Neural cell (in vitro differentiated cells): ENCODE measurements around the gene GOLPH3L. TPM values are rescaled to one million over a fixed set of nuclear protein-coding genes. Genes with fewer than 3 reads are reported as not detected.
"Not testable (repeated sequence)": the region's sequence is repeated elsewhere in the genome, so short reads cannot be mapped to it uniquely, and the experiment has no call there.

Experiments used
- H2AFZ ChIP-seq: fragments of 200-600, 300-800 bp; sonication (generic), shearing (Covaris generic); 2 replicates; pipeline ENCODE4 v1.6.0; 2014; ENCODE audit warnings: low read depth, mild to moderate bottlenecking, antibody characterized with exemption, low read length, moderate library complexity
- H3F3A ChIP-seq: fragments of 200-600 bp; shearing (Covaris generic); 2 replicates; pipeline ENCODE4 v1.6.1; 2016; ENCODE audit warnings: mild to moderate bottlenecking, moderate library complexity, mixed read lengths, antibody characterized with exemption, low read length; ENCODE audit not compliant: insufficient read depth, poor library complexity, severe bottlenecking
- H3K27ac ChIP-seq: fragments of 200-600, 300-800 bp; sonication (generic), shearing (Covaris generic); 2 replicates; pipeline ENCODE4 v1.5.1; 2014; ENCODE audit warnings: mild to moderate bottlenecking, low read length, moderate library complexity
- H3K27me3 ChIP-seq: fragments of 300-800, 200-600 bp; sonication (generic), shearing (Covaris generic); 2 replicates; pipeline ENCODE4 v1.6.0; 2014; ENCODE audit warnings: mild to moderate bottlenecking, low read depth, low read length, moderate library complexity; ENCODE audit not compliant: insufficient read depth
- H3K36me3 ChIP-seq: fragments of 300-800, 200-600 bp; sonication (generic), shearing (Covaris generic); 2 replicates; pipeline ENCODE4 v1.5.1; 2014; ENCODE audit warnings: mild to moderate bottlenecking, antibody characterized with exemption, low read length, moderate library complexity; ENCODE audit not compliant: insufficient read depth
- H3K4me2 ChIP-seq: fragments of 300-800, 200-600 bp; sonication (generic), shearing (Covaris generic); 2 replicates; pipeline ENCODE4 v1.6.0; 2014; ENCODE audit warnings: mild to moderate bottlenecking, low read length
- H3K4me3 ChIP-seq: fragments of 300-800, 200-600 bp; sonication (generic), shearing (Covaris generic); 2 replicates; pipeline ENCODE4 v1.5.1; 2014; ENCODE audit warnings: mild to moderate bottlenecking, low read length, moderate library complexity
- H3K79me2 ChIP-seq: fragments of 200-600 bp; shearing (Covaris generic); replicated peaks from 2 replicates; pipeline ENCODE4 v1.6.0; 2014; ENCODE audit warnings: mild to moderate bottlenecking, low read length, moderate library complexity; ENCODE audit not compliant: insufficient read depth
- H3K9ac ChIP-seq: fragments of 300-800, 200-600 bp; sonication (generic), shearing (Covaris generic); 2 replicates; pipeline ENCODE4 v1.6.1; 2016; ENCODE audit warnings: mild to moderate bottlenecking, low read length, mixed read lengths
- H3K9me2 ChIP-seq: fragments of 200-600 bp; shearing (Covaris generic); 2 replicates; pipeline ENCODE4 v1.6.1; 2016; ENCODE audit warnings: mild to moderate bottlenecking, low read length, mixed read lengths; ENCODE audit not compliant: insufficient read depth
- H3K9me3 ChIP-seq: fragments of 200-600, 300-800 bp; sonication (generic), shearing (Covaris generic); 2 replicates; pipeline ENCODE4 v1.6.1; 2016; ENCODE audit warnings: mild to moderate bottlenecking, mixed run types, low read length, moderate library complexity, mixed read lengths
- H4K20me1 ChIP-seq: fragments of 200-600 bp; shearing (Covaris generic); 2 replicates; pipeline ENCODE4 v1.6.1; 2016; ENCODE audit warnings: mild to moderate bottlenecking, mixed run types; ENCODE audit not compliant: insufficient read depth
- EP300 ChIP-seq: fragments of 450-650 bp; conservative IDR thresholded peaks from 2 replicates; pipeline ENCODE4 v1.6.1; 2014; ENCODE audit warnings: antibody characterized with exemption, mild to moderate bottlenecking, moderate library complexity; ENCODE audit not compliant: poor library complexity, severe bottlenecking
- EZH2 ChIP-seq: fragments of 200-600, 300-800 bp; shearing (Covaris generic), sonication (generic); IDR thresholded peaks from 2 replicates; pipeline ENCODE4 v1.6.1; 2014; ENCODE audit warnings: antibody characterized with exemption, low read length, borderline replicate concordance, mild to moderate bottlenecking; ENCODE audit not compliant: insufficient read depth, poor library complexity, severe bottlenecking
- MXI1 ChIP-seq: fragments of 450-650 bp; conservative IDR thresholded peaks from 2 replicates; pipeline ENCODE4 v1.6.1; 2014; ENCODE audit warnings: antibody characterized with exemption, mild to moderate bottlenecking; ENCODE audit not compliant: poor library complexity, severe bottlenecking
- POLR2AphosphoS5 ChIP-seq: IDR thresholded peaks from 2 replicates; pipeline ENCODE4 v1.6.1; 2012
- RAD21 ChIP-seq: fragments of 450-650 bp; conservative IDR thresholded peaks from 2 replicates; pipeline ENCODE4 v1.6.1; 2014; ENCODE audit warnings: antibody characterized with exemption, mild to moderate bottlenecking, moderate library complexity
- SMC3 ChIP-seq: fragments of 450-650 bp; conservative IDR thresholded peaks from 2 replicates; pipeline ENCODE4 v1.6.1; 2014; ENCODE audit warnings: antibody characterized with exemption, mild to moderate bottlenecking, moderate library complexity; ENCODE audit not compliant: poor library complexity
- TAF1 ChIP-seq: IDR thresholded peaks from 2 replicates; pipeline ENCODE4 v1.6.1; 2012; ENCODE audit warnings: low read depth
- polyA plus RNA-seq: library from polyadenylated mRNA; depleted of rRNA; stranded (reverse); fragments of >200 nt; gene quantifications from 2 replicates; pipeline ENCODE4 v1.2.3, GENCODE V29; 2014
- TF ChIP-seq, protein P1 (sequence below): IDR thresholded peaks from 2 replicates; pipeline ENCODE4 v1.6.1; 2012; ENCODE audit warnings: borderline replicate concordance
- TF ChIP-seq, protein P2 (sequence below): fragments of 450-650 bp; IDR thresholded peaks from 2 replicates; pipeline ENCODE4 v1.5.1; 2014; ENCODE audit warnings: antibody characterized with exemption, mild to moderate bottlenecking, moderate library complexity; ENCODE audit not compliant: poor library complexity, severe bottlenecking

GOLPH3L gene
- polyA plus RNA-seq, 1 donor from 2014 or later: 7.0 TPM

GRCh38 chr1:150628766-150629114, 68.2 kb downstream of the GOLPH3L start:
- H3K36me3 ChIP-seq: no peaks in the 10 kb centered on the region
- H3K27me3 ChIP-seq: no peaks in the 10 kb centered on the region
- no peaks in the 10 kb centered on the region for H3F3A ChIP-seq
- peak overlapping the region; percentile 74 for H3K4me3 ChIP-seq
- peak overlapping the region; percentile 6 for H2AFZ ChIP-seq
- H3K79me2 ChIP-seq: peaks cover 34% of the 10 kb centered on the region
- H4K20me1 ChIP-seq: no peaks in the 10 kb centered on the region
- no peaks in the 10 kb centered on the region for H3K9me2 ChIP-seq
- peak; percentile 60 for TF ChIP-seq MXI1
- TF ChIP-seq, protein P1, sequence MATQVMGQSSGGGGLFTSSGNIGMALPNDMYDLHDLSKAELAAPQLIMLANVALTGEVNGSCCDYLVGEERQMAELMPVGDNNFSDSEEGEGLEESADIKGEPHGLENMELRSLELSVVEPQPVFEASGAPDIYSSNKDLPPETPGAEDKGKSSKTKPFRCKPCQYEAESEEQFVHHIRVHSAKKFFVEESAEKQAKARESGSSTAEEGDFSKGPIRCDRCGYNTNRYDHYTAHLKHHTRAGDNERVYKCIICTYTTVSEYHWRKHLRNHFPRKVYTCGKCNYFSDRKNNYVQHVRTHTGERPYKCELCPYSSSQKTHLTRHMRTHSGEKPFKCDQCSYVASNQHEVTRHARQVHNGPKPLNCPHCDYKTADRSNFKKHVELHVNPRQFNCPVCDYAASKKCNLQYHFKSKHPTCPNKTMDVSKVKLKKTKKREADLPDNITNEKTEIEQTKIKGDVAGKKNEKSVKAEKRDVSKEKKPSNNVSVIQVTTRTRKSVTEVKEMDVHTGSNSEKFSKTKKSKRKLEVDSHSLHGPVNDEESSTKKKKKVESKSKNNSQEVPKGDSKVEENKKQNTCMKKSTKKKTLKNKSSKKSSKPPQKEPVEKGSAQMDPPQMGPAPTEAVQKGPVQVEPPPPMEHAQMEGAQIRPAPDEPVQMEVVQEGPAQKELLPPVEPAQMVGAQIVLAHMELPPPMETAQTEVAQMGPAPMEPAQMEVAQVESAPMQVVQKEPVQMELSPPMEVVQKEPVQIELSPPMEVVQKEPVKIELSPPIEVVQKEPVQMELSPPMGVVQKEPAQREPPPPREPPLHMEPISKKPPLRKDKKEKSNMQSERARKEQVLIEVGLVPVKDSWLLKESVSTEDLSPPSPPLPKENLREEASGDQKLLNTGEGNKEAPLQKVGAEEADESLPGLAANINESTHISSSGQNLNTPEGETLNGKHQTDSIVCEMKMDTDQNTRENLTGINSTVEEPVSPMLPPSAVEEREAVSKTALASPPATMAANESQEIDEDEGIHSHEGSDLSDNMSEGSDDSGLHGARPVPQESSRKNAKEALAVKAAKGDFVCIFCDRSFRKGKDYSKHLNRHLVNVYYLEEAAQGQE: no peak
- no peaks in the 10 kb centered on the region for H3K9me3 ChIP-seq
- peak overlapping the region; percentile 96 for H3K9ac ChIP-seq
- peak overlapping the region; percentile 93 for H3K4me2 ChIP-seq
- peak overlapping the region; percentile 98 for H3K27ac ChIP-seq

DNA sequence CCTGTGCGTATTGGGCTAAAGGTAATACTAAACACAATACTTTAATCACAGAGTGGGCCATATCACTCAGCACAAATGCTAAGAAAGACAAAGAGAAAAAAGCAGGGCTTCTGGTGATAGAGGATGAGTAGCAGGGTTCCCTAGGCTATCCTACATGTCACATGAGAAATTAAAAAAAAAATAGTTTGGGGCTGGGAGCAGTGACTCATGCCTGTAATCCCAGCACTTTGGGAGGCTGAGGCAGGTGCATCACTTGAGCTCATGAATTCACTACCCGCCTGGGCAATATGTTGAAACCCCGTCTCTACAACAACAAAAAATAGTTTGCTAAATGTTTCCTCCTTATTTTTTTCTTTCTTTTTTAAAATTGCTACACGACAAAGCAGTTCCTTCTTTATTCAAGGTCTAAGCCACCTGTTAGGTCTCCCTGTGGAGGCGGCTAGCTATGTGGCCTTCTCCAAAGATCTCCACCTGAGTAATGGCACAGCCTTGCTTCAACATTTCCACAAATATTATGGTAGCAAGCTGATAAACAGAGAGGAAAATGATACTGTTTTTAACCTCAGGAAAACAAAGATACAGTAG, 69.0 kb downstream of the GOLPH3L start:
- H3K9me3 ChIP-seq: no peaks in the 10 kb centered on the region
- H3K27ac ChIP-seq: peak overlapping the region; percentile 98
- peak overlapping the region; percentile 74 for H3K4me3 ChIP-seq
- H4K20me1 ChIP-seq: no peaks in the 10 kb centered on the region
- peaks cover 34% of the 10 kb centered on the region for H3K79me2 ChIP-seq
- no peaks in the 10 kb centered on the region for H3K36me3 ChIP-seq
- H3K27me3 ChIP-seq: no peaks in the 10 kb centered on the region
- no peaks in the 10 kb centered on the region for H3K9me2 ChIP-seq
- H3K4me2 ChIP-seq: peak overlapping the region; percentile 93
- TF ChIP-seq EP300 (no peak), TAF1 (no peak), POLR2AphosphoS5 (no peak)
- H3F3A ChIP-seq: no peaks in the 10 kb centered on the region
- H2AFZ ChIP-seq: no peak overlapping the region
- H3K9ac ChIP-seq: peak overlapping the region; percentile 96

- Histone ChIP-seq H3K9me2 (no peaks in the 10 kb centered on the region), H3K4me3 (no peak overlapping the region), H3K4me2 (no peak overlapping the region), H3K79me2 (peaks cover 34% of the 10 kb centered on the region), H3K9me3 (no peaks in the 10 kb centered on the region), H3K27ac (no peak overlapping the region), H3K36me3 (no peaks in the 10 kb centered on the region), H4K20me1 (no peaks in the 10 kb centered on the region), H3F3A (no peaks in the 10 kb centered on the region), H3K27me3 (no peaks in the 10 kb centered on the region), H2AFZ (no peak overlapping the region), H3K9ac (no peak overlapping the region)
- TF ChIP-seq SMC3 (no peak), MXI1 (no peak), TAF1 (no peak), EP300 (no peak), RAD21 (no peak), POLR2AphosphoS5 (no peak), EZH2 (no peak)
- TF ChIP-seq, protein P2, sequence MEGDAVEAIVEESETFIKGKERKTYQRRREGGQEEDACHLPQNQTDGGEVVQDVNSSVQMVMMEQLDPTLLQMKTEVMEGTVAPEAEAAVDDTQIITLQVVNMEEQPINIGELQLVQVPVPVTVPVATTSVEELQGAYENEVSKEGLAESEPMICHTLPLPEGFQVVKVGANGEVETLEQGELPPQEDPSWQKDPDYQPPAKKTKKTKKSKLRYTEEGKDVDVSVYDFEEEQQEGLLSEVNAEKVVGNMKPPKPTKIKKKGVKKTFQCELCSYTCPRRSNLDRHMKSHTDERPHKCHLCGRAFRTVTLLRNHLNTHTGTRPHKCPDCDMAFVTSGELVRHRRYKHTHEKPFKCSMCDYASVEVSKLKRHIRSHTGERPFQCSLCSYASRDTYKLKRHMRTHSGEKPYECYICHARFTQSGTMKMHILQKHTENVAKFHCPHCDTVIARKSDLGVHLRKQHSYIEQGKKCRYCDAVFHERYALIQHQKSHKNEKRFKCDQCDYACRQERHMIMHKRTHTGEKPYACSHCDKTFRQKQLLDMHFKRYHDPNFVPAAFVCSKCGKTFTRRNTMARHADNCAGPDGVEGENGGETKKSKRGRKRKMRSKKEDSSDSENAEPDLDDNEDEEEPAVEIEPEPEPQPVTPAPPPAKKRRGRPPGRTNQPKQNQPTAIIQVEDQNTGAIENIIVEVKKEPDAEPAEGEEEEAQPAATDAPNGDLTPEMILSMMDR: no peak
- TF ChIP-seq, protein P1: no peak
These were observed 70.8 kb downstream of the GOLPH3L start for GRCh38 chr1:150626150-150626549.

GRCh38 chr1:150624546-150624945, 72.4 kb downstream of the GOLPH3L start:
- not testable (repeated sequence) for H3K36me3 ChIP-seq, H3K9me2 ChIP-seq, H2AFZ ChIP-seq, H3K9me3 ChIP-seq, H4K20me1 ChIP-seq, H3K4me3 ChIP-seq, H3K27me3 ChIP-seq, H3F3A ChIP-seq, H3K9ac ChIP-seq, H3K4me2 ChIP-seq, H3K27ac ChIP-seq
- H3K79me2 ChIP-seq: peaks cover 29% of the 10 kb centered on the region
